OCI-LY7 (cell line): ENCODE results near the gene CTNND2. TPM values are rescaled to one million over a fixed set of nuclear protein-coding genes. Genes with fewer than 3 reads are reported as not detected.

Source experiments
- BruUV-seq: library from RNA; stranded (reverse); fragments of 400-500 nt; replicated peaks from 2 replicates; lab custom pipeline; 2021; lab: Mats Ljungman, UMichigan
- CTCF ChIA-PET: fragments of 300-600 bp; sonication (Branson Sonifier 250); formaldehyde crosslinking; loops from one replicate; lab custom pipeline; 2022; ENCODE audit warnings: antibody characterized with exemption; ENCODE audit not compliant: unreplicated experiment; lab: Charles Lee
- POLR2A ChIA-PET: fragments of 300-600 bp; sonication (Branson Sonifier 250); formaldehyde crosslinking; loops from one replicate; lab custom pipeline; 2022; ENCODE audit warnings: antibody characterized with exemption; lab: Charles Lee
- DNase-seq: peaks from one replicate; pipeline ENCODE4 v3.0.0-alpha.2; 2015; ENCODE audit warnings: low spot score
- H2AFZ ChIP-seq: fragments of 200-600 bp; sonication (generic), shearing (Covaris generic); 2 replicates; pipeline ENCODE4 v1.6.1; 2014; ENCODE audit warnings: mild to moderate bottlenecking, antibody characterized with exemption, low read length, moderate library complexity
- H3K27ac ChIP-seq: fragments of 200-600 bp; sonication (generic); 2 replicates; pipeline ENCODE4 v1.5.1; 2014; ENCODE audit warnings: mixed run types, low read depth, mild to moderate bottlenecking, moderate library complexity, low read length, inconsistent platforms; ENCODE audit not compliant: poor library complexity, severe bottlenecking
- H3K36me3 ChIP-seq: fragments of 200-600 bp; sonication (generic); 2 replicates; pipeline ENCODE4 v1.6.1; 2014; ENCODE audit warnings: mild to moderate bottlenecking, antibody characterized with exemption, low read length, moderate library complexity, mixed read lengths; ENCODE audit not compliant: insufficient read depth
- H3K4me1 ChIP-seq: fragments of 200-600 bp; sonication (generic); 2 replicates; pipeline ENCODE4 v1.5.1; 2014; ENCODE audit warnings: mild to moderate bottlenecking, low read length; ENCODE audit not compliant: insufficient read depth, poor library complexity, severe bottlenecking
- H3K4me2 ChIP-seq: fragments of 200-600 bp; sonication (generic); 2 replicates; pipeline ENCODE4 v1.6.1; 2014; ENCODE audit warnings: mild to moderate bottlenecking, low read length
- H3K4me3 ChIP-seq: fragments of 200-600 bp; sonication (generic); 2 replicates; pipeline ENCODE4 v1.5.1; 2014; ENCODE audit warnings: mild to moderate bottlenecking, low read depth, low read length; ENCODE audit not compliant: poor library complexity, severe bottlenecking
- H3K79me2 ChIP-seq: fragments of 200-600 bp; sonication (generic); 2 replicates; pipeline ENCODE4 v1.6.1; 2016; ENCODE audit warnings: low read depth, mild to moderate bottlenecking, low read length, moderate library complexity, mixed read lengths; ENCODE audit not compliant: insufficient read depth
- H3K9me2 ChIP-seq: fragments of 200-600 bp; sonication (generic); 2 replicates; pipeline ENCODE4 v1.6.1; 2016; ENCODE audit warnings: mild to moderate bottlenecking, low read length, mixed read lengths; ENCODE audit not compliant: insufficient read depth
- H3K9me3 ChIP-seq: fragments of 200-600 bp; sonication (generic); 2 replicates; pipeline ENCODE4 v1.6.1; 2014; ENCODE audit warnings: mild to moderate bottlenecking, mixed run types, low read length, mixed read lengths
- H4K20me1 ChIP-seq: fragments of 200-600 bp; sonication (generic); 2 replicates; pipeline ENCODE4 v1.6.1; 2014; ENCODE audit warnings: mild to moderate bottlenecking, antibody characterized with exemption, low read length, moderate library complexity, mixed read lengths; ENCODE audit not compliant: insufficient read depth
- CTCF ChIP-seq: fragments of 200-600 bp; sonication (generic); conservative IDR thresholded peaks from 2 replicates; pipeline ENCODE4 v1.5.1; 2014; ENCODE audit warnings: mild to moderate bottlenecking, antibody characterized with exemption, low read length, moderate library complexity, mixed read lengths
- EZH2phosphoT487 ChIP-seq: fragments of 200-600 bp; sonication (generic); IDR thresholded peaks from 2 replicates; pipeline ENCODE4 v1.6.1; 2018; ENCODE audit warnings: low read depth, borderline replicate concordance, mild to moderate bottlenecking, mixed run types, antibody characterized with exemption, low read length, moderate library complexity, mixed read lengths
- intact Hi-C: fragments of 100-400 bp; cut with micrococcal nuclease; formaldehyde crosslinking; loops from one replicate; pipeline ENCODE4 v1.10.0; 2022; ENCODE audit not compliant: unreplicated experiment
- total RNA-seq, 2 experiments: library from RNA; depleted of rRNA in 1 of 2; stranded (reverse); fragments of >200 nt in 1 of 2; shearing (Covaris generic) in 1 of 2; gene quantifications; 2 replicates each; pipeline ENCODE4 v1.2.3, GENCODE V29; 2014 to 2022

Gene CTNND2
- total RNA-seq, 2 experiments from 2014 or later, result not detected

- H3K79me2 ChIP-seq, result no peaks in the 10 kb centered on the region
- no peaks in the 10 kb centered on the region for H3K4me1 ChIP-seq
- no peak overlapping the region for H3K27ac ChIP-seq
- CTCF ChIA-PET, result no interaction called here
- POLR2A ChIA-PET, result interaction anchor here (0.6 to 1.0 kb wide), 2 partner anchors 9 to 1723 kb away, joined by 3 to 5 read pairs; no protein-coding TSS in a partner anchor
- no peaks in the 10 kb centered on the region for H4K20me1 ChIP-seq
- intact Hi-C loops, result no loop called here
- no peak overlapping the region for H2AFZ ChIP-seq
- H3K4me2 ChIP-seq, result no peak overlapping the region
- no peak overlapping the region for H3K4me3 ChIP-seq
- H3K9me3 ChIP-seq, result no peaks in the 10 kb centered on the region
- no peak for DNase-seq
- no peaks in the 10 kb centered on the region for H3K36me3 ChIP-seq
- TF ChIP-seq EZH2phosphoT487 (no peak), CTCF (no peak)
- no TSS peak for BruUV-seq
- no peaks in the 10 kb centered on the region for H3K9me2 ChIP-seq
Measured at GRCh38 chr5:11611011-11611410, 293.2 kb downstream of the CTNND2 start.

- ChIA-PET POLR2A (no interaction called here), CTCF (no interaction called here)
- Histone ChIP-seq H3K27ac (no peak overlapping the region), H3K4me2 (no peak overlapping the region), H3K9me2 (no peaks in the 10 kb centered on the region), H3K4me1 (no peaks in the 10 kb centered on the region), H4K20me1 (no peaks in the 10 kb centered on the region), H2AFZ (no peak overlapping the region), H3K79me2 (no peaks in the 10 kb centered on the region), H3K36me3 (no peaks in the 10 kb centered on the region), H3K9me3 (no peaks in the 10 kb centered on the region), H3K4me3 (no peak overlapping the region)
- intact Hi-C loops, result no loop called here
- no peak for DNase-seq
- BruUV-seq, result no TSS peak
- no peak for TF ChIP-seq EZH2phosphoT487
- TF ChIP-seq CTCF, result no peak
Measured at GRCh38 chr5:11609570-11610303, 294.5 kb downstream of the CTNND2 start.

- Histone ChIP-seq H4K20me1 (no peaks in the 10 kb centered on the region), H3K4me1 (no peaks in the 10 kb centered on the region), H3K4me3 (no peak overlapping the region), H3K9me2 (no peaks in the 10 kb centered on the region), H3K36me3 (no peaks in the 10 kb centered on the region), H3K4me2 (no peak overlapping the region), H3K79me2 (no peaks in the 10 kb centered on the region), H2AFZ (no peak overlapping the region), H3K9me3 (no peaks in the 10 kb centered on the region), H3K27ac (no peak overlapping the region)
- CTCF ChIA-PET, result no interaction called here
- POLR2A ChIA-PET, result no interaction called here
- no TSS peak for BruUV-seq
- intact Hi-C loops, result no loop called here
- TF ChIP-seq CTCF (no peak), EZH2phosphoT487 (no peak)
- DNase-seq, result no peak
Measured at GRCh38 chr5:11608530-11608929, 295.7 kb downstream of the CTNND2 start.
